Glutamatergic neuron (in vitro differentiated cells): ENCODE measurements around the gene ABLIM3. TPM values are rescaled to one million over a fixed set of nuclear protein-coding genes. Genes with fewer than 3 reads are reported as not detected.

ENCODE experiments used
- DNase-seq: peaks from one replicate; pipeline ENCODE4 v3.0.0; 2022
- H3K27ac Mint-ChIP-seq: one replicate; pipeline ENCODE4 v1.8.0; 2020; ENCODE audit warnings: mild to moderate bottlenecking, mixed read lengths, inconsistent platforms; ENCODE audit not compliant: unreplicated experiment
- H3K27me3 Mint-ChIP-seq: one replicate; pipeline ENCODE4 v1.8.0; 2020; ENCODE audit warnings: mild to moderate bottlenecking, moderate library complexity, mixed read lengths, inconsistent platforms; ENCODE audit not compliant: unreplicated experiment
- H3K36me3 Mint-ChIP-seq: one replicate; pipeline ENCODE4 v1.8.0; 2020; ENCODE audit warnings: mild to moderate bottlenecking, mixed read lengths, inconsistent platforms; ENCODE audit not compliant: unreplicated experiment
- H3K4me1 Mint-ChIP-seq: one replicate; pipeline ENCODE4 v1.8.0; 2020; ENCODE audit warnings: mild to moderate bottlenecking, low read depth, mixed read lengths, inconsistent platforms; ENCODE audit not compliant: unreplicated experiment
- H3K4me3 Mint-ChIP-seq: one replicate; pipeline ENCODE4 v1.8.0; 2020; ENCODE audit warnings: mild to moderate bottlenecking, mixed read lengths, inconsistent platforms; ENCODE audit not compliant: unreplicated experiment
- H3K9me3 Mint-ChIP-seq: one replicate; pipeline ENCODE4 v1.8.0; 2020; ENCODE audit warnings: mild to moderate bottlenecking, moderate library complexity, mixed read lengths, inconsistent platforms; ENCODE audit not compliant: unreplicated experiment
- total RNA-seq: library from RNA; stranded (reverse); fragmentation: NEBNext Ultra II Directional; extraction: Animal tissue kit (Norgen Biotek cat#: 25700); gene quantifications from one replicate; pipeline ENCODE4 v1.2.1, GENCODE V29; 2021; ENCODE audit not compliant: unreplicated experiment
- TF ChIP-seq, protein P1 (sequence below): fragments of 200-600 bp; sonication (generic); IDR thresholded peaks from one replicate; pipeline ENCODE4 v1.5.0; 2021; ENCODE audit not compliant: partially characterized antibody, unreplicated experiment

The ABLIM3 gene
- total RNA-seq, 1 donor from 2014 or later: 19.0 TPM

DNA sequence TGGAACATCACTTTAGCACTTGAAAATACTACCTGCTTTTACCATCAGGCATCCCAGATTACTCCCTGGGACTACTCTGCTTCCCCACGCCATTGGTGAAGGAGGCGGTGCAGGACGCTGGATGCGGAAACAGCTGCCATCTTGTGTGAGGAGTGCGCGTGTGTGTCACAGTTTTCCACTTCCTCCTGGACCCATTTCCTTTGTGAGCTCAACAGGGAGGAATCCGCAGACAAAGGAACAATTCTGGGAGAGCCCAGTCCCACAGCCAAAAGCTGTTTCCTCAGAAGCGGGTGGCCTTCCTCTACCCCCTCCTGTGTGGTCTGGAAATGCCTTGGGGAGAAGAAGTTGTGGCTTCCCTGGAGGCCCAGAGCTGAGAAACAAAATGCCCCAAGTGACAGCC is 147.1 kb downstream of the ABLIM3 start:
- no peaks in the 10 kb centered on the region for H3K27me3 Mint-ChIP-seq
- no peak overlapping the region for H3K27ac Mint-ChIP-seq
- H3K9me3 Mint-ChIP-seq: peaks cover 1% of the 10 kb centered on the region
- DNase-seq: no peak
- peaks cover 4% of the 10 kb centered on the region for H3K36me3 Mint-ChIP-seq
- H3K4me3 Mint-ChIP-seq: no peak overlapping the region
- TF ChIP-seq, protein P1, sequence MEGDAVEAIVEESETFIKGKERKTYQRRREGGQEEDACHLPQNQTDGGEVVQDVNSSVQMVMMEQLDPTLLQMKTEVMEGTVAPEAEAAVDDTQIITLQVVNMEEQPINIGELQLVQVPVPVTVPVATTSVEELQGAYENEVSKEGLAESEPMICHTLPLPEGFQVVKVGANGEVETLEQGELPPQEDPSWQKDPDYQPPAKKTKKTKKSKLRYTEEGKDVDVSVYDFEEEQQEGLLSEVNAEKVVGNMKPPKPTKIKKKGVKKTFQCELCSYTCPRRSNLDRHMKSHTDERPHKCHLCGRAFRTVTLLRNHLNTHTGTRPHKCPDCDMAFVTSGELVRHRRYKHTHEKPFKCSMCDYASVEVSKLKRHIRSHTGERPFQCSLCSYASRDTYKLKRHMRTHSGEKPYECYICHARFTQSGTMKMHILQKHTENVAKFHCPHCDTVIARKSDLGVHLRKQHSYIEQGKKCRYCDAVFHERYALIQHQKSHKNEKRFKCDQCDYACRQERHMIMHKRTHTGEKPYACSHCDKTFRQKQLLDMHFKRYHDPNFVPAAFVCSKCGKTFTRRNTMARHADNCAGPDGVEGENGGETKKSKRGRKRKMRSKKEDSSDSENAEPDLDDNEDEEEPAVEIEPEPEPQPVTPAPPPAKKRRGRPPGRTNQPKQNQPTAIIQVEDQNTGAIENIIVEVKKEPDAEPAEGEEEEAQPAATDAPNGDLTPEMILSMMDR: no peak
- H3K4me1 Mint-ChIP-seq: no peaks in the 10 kb centered on the region

DNA sequence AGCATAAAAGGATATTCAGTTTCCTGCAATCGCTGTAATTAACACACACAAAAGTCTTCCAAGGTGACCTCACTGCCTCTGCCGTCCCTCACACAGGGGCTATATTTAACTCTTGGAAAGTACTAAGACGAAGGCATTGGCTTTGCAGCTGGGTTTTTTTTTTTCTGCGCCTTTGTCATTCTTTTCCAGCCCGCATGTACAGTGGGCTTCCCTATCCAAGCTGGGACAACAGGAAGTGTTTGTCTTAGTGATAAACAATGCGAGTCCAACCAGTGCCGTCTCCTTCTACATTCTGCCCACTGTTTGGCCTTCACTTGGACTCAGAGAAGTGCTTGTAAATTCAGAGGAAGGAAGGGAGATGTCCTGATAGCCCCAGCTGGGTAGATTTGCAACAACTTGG is 148.0 kb downstream of the ABLIM3 start:
- no peak overlapping the region for H3K4me3 Mint-ChIP-seq
- no peak for DNase-seq
- H3K9me3 Mint-ChIP-seq: peaks cover 1% of the 10 kb centered on the region
- H3K4me1 Mint-ChIP-seq: no peaks in the 10 kb centered on the region
- TF ChIP-seq, protein P1: no peak
- no peaks in the 10 kb centered on the region for H3K27me3 Mint-ChIP-seq
- peaks cover 4% of the 10 kb centered on the region for H3K36me3 Mint-ChIP-seq
- no peak overlapping the region for H3K27ac Mint-ChIP-seq

- H3K27ac Mint-ChIP-seq: no peak overlapping the region
- no peaks in the 10 kb centered on the region for H3K27me3 Mint-ChIP-seq
- H3K4me1 Mint-ChIP-seq: peaks cover 7% of the 10 kb centered on the region
- DNase-seq: no peak
- TF ChIP-seq, protein P1: no peak
- peaks cover 3% of the 10 kb centered on the region for H3K9me3 Mint-ChIP-seq
- H3K4me3 Mint-ChIP-seq: no peak overlapping the region
- H3K36me3 Mint-ChIP-seq: peaks cover 4% of the 10 kb centered on the region
These were observed 153.9 kb downstream of the ABLIM3 start for GRCh38 chr5:149294872-149295829.

- peaks cover 7% of the 10 kb centered on the region for H3K4me1 Mint-ChIP-seq
- H3K27ac Mint-ChIP-seq: no peak overlapping the region
- no peaks in the 10 kb centered on the region for H3K36me3 Mint-ChIP-seq
- no peak overlapping the region for H3K4me3 Mint-ChIP-seq
- TF ChIP-seq, protein P1: no peak
- H3K9me3 Mint-ChIP-seq: peaks cover 3% of the 10 kb centered on the region
- DNase-seq: no peak
- no peaks in the 10 kb centered on the region for H3K27me3 Mint-ChIP-seq
These were observed 156.2 kb downstream of the ABLIM3 start for GRCh38 chr5:149297340-149298025.
